Tibial nerve (tissue), 4 donors: Measurements from ENCODE around the gene DAPK2.

ENCODE experiments used
- EP300 ChIP-seq, 2 donors: sonication (generic); formaldehyde crosslinking; IDR thresholded peaks; one replicate each; pipeline ENCODE4 v1.6.1; 2017; ENCODE audit warnings: antibody characterized with exemption in 2 of 2, mild to moderate bottlenecking in 1 of 2
- POLR2A ChIP-seq, 2 donors: fragments of 450-650 bp; IDR thresholded peaks; one replicate each; pipeline ENCODE4 v1.6.1; 2017; ENCODE audit warnings: antibody characterized with exemption in 2 of 2, mild to moderate bottlenecking in 2 of 2, moderate library complexity in 2 of 2
- TF ChIP-seq, protein P1 (sequence below), 5 experiments: fragments of 200-600 bp in 3 of 5; fragments of 450-650 bp in 2 of 5; sonication (generic) in 3 of 5; IDR thresholded peaks; one replicate each; pipeline ENCODE4 v1.5.1; 2016 to 2019; ENCODE audit warnings: antibody characterized with exemption in 5 of 5, mild to moderate bottlenecking in 3 of 5, moderate library complexity in 2 of 5

GRCh38 chr15:64070106-64070505 lies 23.8 kb upstream of the DAPK2 start:
- TF ChIP-seq, protein P1, sequence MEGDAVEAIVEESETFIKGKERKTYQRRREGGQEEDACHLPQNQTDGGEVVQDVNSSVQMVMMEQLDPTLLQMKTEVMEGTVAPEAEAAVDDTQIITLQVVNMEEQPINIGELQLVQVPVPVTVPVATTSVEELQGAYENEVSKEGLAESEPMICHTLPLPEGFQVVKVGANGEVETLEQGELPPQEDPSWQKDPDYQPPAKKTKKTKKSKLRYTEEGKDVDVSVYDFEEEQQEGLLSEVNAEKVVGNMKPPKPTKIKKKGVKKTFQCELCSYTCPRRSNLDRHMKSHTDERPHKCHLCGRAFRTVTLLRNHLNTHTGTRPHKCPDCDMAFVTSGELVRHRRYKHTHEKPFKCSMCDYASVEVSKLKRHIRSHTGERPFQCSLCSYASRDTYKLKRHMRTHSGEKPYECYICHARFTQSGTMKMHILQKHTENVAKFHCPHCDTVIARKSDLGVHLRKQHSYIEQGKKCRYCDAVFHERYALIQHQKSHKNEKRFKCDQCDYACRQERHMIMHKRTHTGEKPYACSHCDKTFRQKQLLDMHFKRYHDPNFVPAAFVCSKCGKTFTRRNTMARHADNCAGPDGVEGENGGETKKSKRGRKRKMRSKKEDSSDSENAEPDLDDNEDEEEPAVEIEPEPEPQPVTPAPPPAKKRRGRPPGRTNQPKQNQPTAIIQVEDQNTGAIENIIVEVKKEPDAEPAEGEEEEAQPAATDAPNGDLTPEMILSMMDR (IDR thresholded peaks at IDR 0.05), result no peak
- no peak for TF ChIP-seq POLR2A (IDR thresholded peaks at IDR 0.05)
- no peak for TF ChIP-seq EP300 (IDR thresholded peaks at IDR 0.05)
